Body of pancreas (tissue), 4 donors: ENCODE data around the gene LIPT2. TPM values are rescaled to one million over a fixed set of nuclear protein-coding genes. Genes with fewer than 3 reads are reported as not detected.

Experiments used
- ATAC-seq: fragments of 150-250 bp; one replicate; pipeline ENCODE4 v1.9.1; 2016
- DNase-seq, 4 donors: peaks; one replicate each; pipeline ENCODE4 v3.0.0-alpha.2; 2019
- H3K27ac ChIP-seq, 4 donors: fragments of 200-600 bp; sonication (generic); 1 replicate in 3 of 4; 2 replicates in 1 of 4; pipeline versions ENCODE4 v1.5.1 to v1.6.1; 2016 to 2019; ENCODE audit warnings: mild to moderate bottlenecking in 1 of 4, mixed read lengths in 1 of 4, moderate library complexity in 1 of 4
- H3K27me3 ChIP-seq, 2 donors: fragments of 200-600 bp; sonication (generic); one replicate each; pipeline ENCODE4 v1.6.0; 2016; ENCODE audit warnings: mild to moderate bottlenecking in 1 of 2
- H3K36me3 ChIP-seq, 2 donors: fragments of 200-600 bp; sonication (generic); replicated peaks in 1 of 2; 2 replicates each; pipeline ENCODE4 v1.5.1; 2016; ENCODE audit warnings: low read depth in 2 of 2; ENCODE audit not compliant: insufficient read depth in 1 of 2
- H3K4me1 ChIP-seq: fragments of 200-600 bp; sonication (generic); one replicate; pipeline ENCODE4 v1.6.0; 2016
- H3K4me3 ChIP-seq, 2 donors: fragments of 200-600 bp; sonication (generic); 1 replicate in 1 of 2; 2 replicates in 1 of 2; pipeline ENCODE4 v1.5.1; 2016 to 2019
- H3K9me3 ChIP-seq, 3 donors: fragments of 200-600 bp; sonication (generic); 1 replicate in 2 of 3; 2 replicates in 1 of 3; pipeline ENCODE4 v1.5.1; 2016
- CTCF ChIP-seq, 7 experiments: fragments of 450-650 bp in 4 of 7; fragments of 200-600 bp in 3 of 7; sonication (generic) in 3 of 7; IDR thresholded peaks; one replicate each; pipeline ENCODE4 v1.5.1; 2016 to 2019; ENCODE audit warnings: antibody characterized with exemption in 7 of 7
- POLR2A ChIP-seq, 3 donors: fragments of 450-650 bp; IDR thresholded peaks; one replicate each; pipeline ENCODE4 v1.6.1; 2016; ENCODE audit warnings: antibody characterized with exemption in 3 of 3, mild to moderate bottlenecking in 2 of 3
- WGBS, 2 donors: methylation state at CpG; one replicate each; pipeline ENCODE4 v1.1.5; 2017; 5-methylcytosine and 5-hydroxymethylcytosine counted together
- intact Hi-C: fragments of 100-400 bp; cut with DNase I; formaldehyde crosslinking; loops from one replicate; pipeline ENCODE4 v1.15.1; 2023
- total RNA-seq, 2 donors: library from RNA; depleted of rRNA; stranded (reverse); fragments of >200 nt; gene quantifications; one replicate each; pipeline ENCODE4 v1.1.0, GENCODE V29; 2016

Gene LIPT2
- total RNA-seq, 2 donors from 2014 or later = 1.3 to 20.8 TPM

- Histone ChIP-seq H3K4me1 (peaks cover 6% of the 10 kb centered on the region), H3K4me3 (no peak overlapping the region), H3K36me3 (no peaks in the 10 kb centered on the region), H3K9me3 (no peaks in the 10 kb centered on the region), H3K27ac (no peak overlapping the region), H3K27me3 (no peaks in the 10 kb centered on the region)
- peak; percentile 48 to 77 (median 64) for DNase-seq
- 60 to 61% methylated on average over 2 of the region's 2 CpGs for WGBS, 2 donors
- peak; percentile 79 for ATAC-seq
- intact Hi-C loops = loop anchor here (5.0 kb wide), 2 partner anchors 62 to 192 kb away; no protein-coding TSS in a partner anchor
- TF ChIP-seq POLR2A (IDR thresholded peaks at IDR 0.05) (no peak), CTCF (IDR thresholded peaks at IDR 0.05) (peak; percentile 42 to 90 (median 76))
Observed at GRCh38 chr11:74449369-74449931, 44.1 kb downstream of the LIPT2 start.

GRCh38 chr11:74447720-74448119 lies 45.8 kb downstream of the LIPT2 start:
- TF ChIP-seq CTCF (IDR thresholded peaks at IDR 0.05) = no peak
- no peak for TF ChIP-seq POLR2A (IDR thresholded peaks at IDR 0.05)
- ATAC-seq (no peak), DNase-seq (no peak)
- intact Hi-C loops = loop anchor here (5.0 kb wide), 2 partner anchors 60 to 190 kb away; no protein-coding TSS in a partner anchor
- H3K27ac ChIP-seq = no peak overlapping the region
- peaks cover 22% of the 10 kb centered on the region for H3K4me1 ChIP-seq
- no peak overlapping the region for H3K4me3 ChIP-seq
- H3K36me3 ChIP-seq = no peaks in the 10 kb centered on the region
- H3K27me3 ChIP-seq = no peaks in the 10 kb centered on the region
- no peaks in the 10 kb centered on the region for H3K9me3 ChIP-seq

GRCh38 chr11:74446532-74446938 lies 47.0 kb downstream of the LIPT2 start:
- H3K27ac ChIP-seq = no peak overlapping the region
- WGBS, 2 donors = 79 to 100% methylated on average over 1 of the region's 1 CpG
- H3K36me3 ChIP-seq = no peaks in the 10 kb centered on the region
- H3K27me3 ChIP-seq = no peaks in the 10 kb centered on the region
- TF ChIP-seq CTCF (IDR thresholded peaks at IDR 0.05) (no peak), POLR2A (IDR thresholded peaks at IDR 0.05) (no peak)
- DNase-seq (no peak), ATAC-seq (no peak)
- intact Hi-C loops = loop anchor here (5.0 kb wide), 2 partner anchors 59 to 189 kb away; no protein-coding TSS in a partner anchor
- H3K9me3 ChIP-seq = no peaks in the 10 kb centered on the region
- no peak overlapping the region for H3K4me3 ChIP-seq
- peaks cover 28% of the 10 kb centered on the region for H3K4me1 ChIP-seq

GRCh38 chr11:74444173-74444826 lies 49.2 kb downstream of the LIPT2 start:
- 58 to 64% methylated on average over 9 of the region's 9 CpGs for WGBS, 2 donors
- peak overlapping the region in 1 of 4 donors; percentile 29 for H3K27ac ChIP-seq
- no peak overlapping the region for H3K4me3 ChIP-seq
- peak; percentile 58 to 81 (median 74) for DNase-seq
- H3K4me1 ChIP-seq = peaks cover 28% of the 10 kb centered on the region
- peak; percentile 58 for ATAC-seq
- H3K27me3 ChIP-seq = no peaks in the 10 kb centered on the region
- intact Hi-C loops = no loop called here
- TF ChIP-seq CTCF (IDR thresholded peaks at IDR 0.05) = peak in 1 of 7 experiments; percentile 13
- no peak for TF ChIP-seq POLR2A (IDR thresholded peaks at IDR 0.05)
- H3K36me3 ChIP-seq = no peaks in the 10 kb centered on the region
- H3K9me3 ChIP-seq = no peaks in the 10 kb centered on the region
